Measurements from ENCODE around the gene BBOF1. TPM values are rescaled to one million over a fixed set of nuclear protein-coding genes. Genes with fewer than 3 reads are reported as not detected.
"Not testable (repeated sequence)": the region's sequence is repeated elsewhere in the genome, so short reads cannot be mapped to it uniquely, and the experiment has no call there.

BBOF1 gene
- total RNA-seq, 1 donor from 2014 or later = 2.8 TPM

DNA sequence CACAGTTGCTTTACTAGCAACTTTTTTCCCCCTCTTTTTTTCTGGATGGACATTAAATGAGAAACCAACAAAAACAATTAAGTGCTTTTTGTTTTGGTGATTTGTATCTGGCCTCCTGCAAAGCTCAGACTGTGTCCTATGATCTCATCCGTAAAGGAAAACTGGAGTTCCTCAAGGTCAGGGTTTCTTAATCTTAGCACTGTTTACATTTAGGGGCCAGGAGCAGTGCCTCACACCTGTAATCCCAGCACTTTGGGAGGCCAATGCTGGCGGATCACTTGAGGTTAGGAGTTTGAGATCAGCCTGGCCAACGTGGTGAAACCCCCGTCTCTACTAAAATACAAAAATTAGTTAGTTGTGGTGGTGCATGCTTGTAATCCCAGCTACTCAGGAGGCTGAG lies 28.1 kb upstream of the BBOF1 start:
- no peak for TF ChIP-seq CTCF (IDR thresholded peaks at IDR 0.05)
- Histone ChIP-seq H3K27ac (no peak overlapping the region), H3K36me3 (peaks cover 17% of the 10 kb centered on the region), H3K27me3 (no peaks in the 10 kb centered on the region), H3K4me3 (no peak overlapping the region), H3K9me3 (no peaks in the 10 kb centered on the region), H3K4me1 (no peaks in the 10 kb centered on the region)
- ATAC-seq (no peak), DNase-seq (no peak)
- intact Hi-C loops (cut with DNase I) = no loop called here

GRCh38 chr14:73994926-73995325 lies 24.2 kb upstream of the BBOF1 start:
- H3K36me3 ChIP-seq; intact Hi-C loops (cut with DNase I); ATAC-seq; H3K27me3 ChIP-seq; H3K27ac ChIP-seq; DNase-seq; H3K4me1 ChIP-seq; H3K4me3 ChIP-seq; H3K9me3 ChIP-seq: not testable (repeated sequence)

DNA sequence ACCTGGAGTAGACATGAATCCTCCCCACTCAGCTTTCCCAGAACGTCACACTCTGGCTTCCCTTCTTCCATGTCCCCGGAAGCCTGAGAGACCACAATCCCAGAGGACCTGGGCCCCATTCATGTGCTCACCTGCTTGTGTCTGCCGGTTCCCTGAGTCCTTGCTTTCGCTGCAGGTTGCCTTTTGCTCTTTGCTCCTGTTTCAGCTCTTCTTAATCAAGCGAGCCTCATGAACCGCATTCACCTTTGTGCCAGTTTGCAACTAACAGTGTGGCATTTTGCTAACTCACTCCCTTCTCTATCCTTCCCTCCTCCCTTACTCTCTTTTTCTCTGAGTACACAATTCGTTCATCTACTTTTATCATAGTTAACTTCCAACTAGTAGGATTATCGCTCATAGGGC lies 23.2 kb upstream of the BBOF1 start:
- no peak for TF ChIP-seq CTCF (IDR thresholded peaks at IDR 0.05)
- Histone ChIP-seq H3K4me1 (no peaks in the 10 kb centered on the region), H3K4me3 (no peak overlapping the region), H3K27me3 (no peaks in the 10 kb centered on the region), H3K27ac (no peak overlapping the region), H3K36me3 (peaks cover 5% of the 10 kb centered on the region), H3K9me3 (no peaks in the 10 kb centered on the region)
- no peak for DNase-seq
- intact Hi-C loops (cut with DNase I) = no loop called here
- no peak for ATAC-seq

GRCh38 chr14:73996731-73997107 lies 22.4 kb upstream of the BBOF1 start:
- no peak for TF ChIP-seq CTCF (IDR thresholded peaks at IDR 0.05)
- Histone ChIP-seq H3K4me3 (no peak overlapping the region), H3K27me3 (no peaks in the 10 kb centered on the region), H3K27ac (no peak overlapping the region), H3K9me3 (no peaks in the 10 kb centered on the region), H3K4me1 (no peaks in the 10 kb centered on the region), H3K36me3 (peaks cover 5% of the 10 kb centered on the region)
- intact Hi-C loops (cut with DNase I) = no loop called here
- DNase-seq (no peak), ATAC-seq (no peak)

DNA sequence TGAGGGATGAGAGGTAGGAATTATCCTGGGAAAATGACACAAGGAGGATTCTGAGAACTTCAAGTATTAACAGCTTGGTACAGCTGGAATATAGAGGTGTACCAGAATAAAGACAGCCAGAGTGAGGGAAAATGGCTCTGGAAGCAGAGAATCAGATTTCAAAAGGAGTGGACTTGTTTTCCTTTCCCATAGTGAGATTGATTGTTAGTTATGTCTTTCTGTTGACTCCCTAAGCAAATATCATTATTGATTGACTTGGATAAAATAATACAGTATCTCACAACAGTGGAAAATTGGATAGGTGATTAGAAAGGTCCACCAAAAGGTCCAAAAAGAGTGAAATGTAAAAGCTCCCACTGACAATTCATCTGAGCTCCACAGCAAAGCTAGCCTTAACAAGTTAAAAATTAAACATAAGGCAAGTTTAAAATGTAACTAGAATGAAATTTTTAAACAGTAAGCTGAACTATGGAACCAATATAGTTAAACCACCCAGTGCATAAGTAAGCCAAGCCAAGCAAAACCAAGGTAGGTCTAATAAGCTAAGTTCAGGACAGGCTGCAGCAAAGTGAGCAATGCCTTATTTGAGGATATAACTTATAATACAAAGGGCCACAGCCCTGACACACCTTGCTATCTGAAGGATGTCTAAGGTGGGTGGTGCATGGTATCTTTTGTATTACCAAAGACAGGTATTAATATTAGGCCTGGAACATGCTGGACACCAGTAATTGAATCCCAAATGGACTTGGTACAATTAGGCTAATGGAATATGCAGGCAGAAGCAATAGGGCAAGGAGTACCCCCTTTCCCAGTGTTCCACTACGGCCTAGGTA lies 21.8 kb upstream of the BBOF1 start:
- no peaks in the 10 kb centered on the region for H3K27me3 ChIP-seq
- H3K4me1 ChIP-seq = no peaks in the 10 kb centered on the region
- DNase-seq = no peak
- intact Hi-C loops (cut with DNase I) = no loop called here
- no peaks in the 10 kb centered on the region for H3K9me3 ChIP-seq
- H3K27ac ChIP-seq = no peak overlapping the region
- no peak for ATAC-seq
- no peak for TF ChIP-seq CTCF (IDR thresholded peaks at IDR 0.05)
- H3K36me3 ChIP-seq = peaks cover 5% of the 10 kb centered on the region
- no peak overlapping the region for H3K4me3 ChIP-seq

DNA sequence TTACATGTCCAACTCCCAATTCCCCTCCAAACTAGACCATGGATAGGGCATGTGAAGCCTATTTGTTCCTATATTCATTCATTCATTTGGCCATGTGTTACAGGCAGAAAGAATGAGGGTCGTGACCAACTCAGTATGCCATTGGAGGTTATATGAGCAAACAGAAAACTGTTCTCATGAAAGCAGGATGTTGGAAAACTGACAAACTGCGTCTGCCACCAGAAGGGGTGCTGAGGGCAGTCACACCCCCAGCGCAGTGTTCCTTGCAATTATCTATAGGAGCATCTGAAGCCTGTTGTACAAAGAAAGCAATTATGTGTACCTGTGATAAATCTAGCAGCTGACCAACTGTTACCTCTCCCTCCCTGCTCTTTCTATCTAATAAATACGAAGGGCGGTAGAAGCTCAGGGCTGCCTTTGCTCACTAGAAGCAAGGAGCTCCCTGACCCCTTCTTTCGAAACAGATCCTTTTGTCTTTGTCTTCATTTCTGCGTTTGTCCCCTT lies 21.2 kb upstream of the BBOF1 start:
- Histone ChIP-seq H3K9me3 (no peaks in the 10 kb centered on the region), H3K4me3 (no peak overlapping the region), H3K27ac (no peak overlapping the region), H3K27me3 (no peaks in the 10 kb centered on the region), H3K4me1 (no peaks in the 10 kb centered on the region), H3K36me3 (peaks cover 5% of the 10 kb centered on the region)
- no peak for ATAC-seq
- intact Hi-C loops (cut with DNase I) = no loop called here
- TF ChIP-seq CTCF (IDR thresholded peaks at IDR 0.05) = no peak
- DNase-seq = no peak

Data from upper lobe of right lung (tissue), 1 donor.